ENCODE data around the gene RAB10. TPM values are rescaled to one million over a fixed set of nuclear protein-coding genes. Genes with fewer than 3 reads are reported as not detected.

Gene RAB10
- total and polyA plus RNA-seq, 2 of the 13 experiments (the other 11 are each of a cell fraction or from before 2014, with no cell fraction given), result 48.2 to 120 TPM

DNA sequence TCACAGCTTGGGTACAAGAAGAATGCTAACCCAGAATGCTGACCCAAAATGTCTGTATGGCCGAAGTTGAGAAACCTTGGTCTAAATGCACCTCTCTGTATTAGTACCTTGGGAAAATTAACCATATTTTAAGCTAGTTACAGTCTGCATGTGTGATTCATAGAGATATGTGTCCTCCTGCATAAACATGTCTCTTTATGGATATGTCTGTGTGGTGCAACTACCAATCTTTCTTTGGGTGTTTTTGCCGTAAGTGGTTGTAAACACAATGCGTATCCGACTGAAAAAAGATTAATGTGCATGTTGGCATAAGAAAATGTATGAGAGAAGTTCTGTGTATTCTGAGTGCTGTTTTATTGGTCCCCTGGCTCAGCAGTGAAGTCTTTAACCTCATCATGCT is 84.8 kb downstream of the RAB10 start:
- ATAC-seq (no peak), DNase-seq (ENCODE audit: low spot score) (no peak), FAIRE-seq (no peak)
- intact Hi-C loops (cut with micrococcal nuclease; ENCODE audit: unreplicated experiment), result no loop called here
- ChIA-PET POLR2A (no interaction called here), CTCF (ENCODE audit: low intra/inter-chr PET ratio, low total read pairs) (no interaction called here)
- H3K27ac ChIP-seq (ENCODE audit: extremely low read length, insufficient read depth, low read length), result no peak overlapping the region
- H2AFZ ChIP-seq (ENCODE audit: low read length), result no peak overlapping the region
- no peaks in the 10 kb centered on the region for H3K4me1 ChIP-seq (ENCODE audit: insufficient read depth, low read length)
- 97% methylated on average over 4 of the region's 4 CpGs for WGBS (ENCODE audit: low lambda C conversion rate)
- no peak overlapping the region for H3K4me2 ChIP-seq (ENCODE audit: low read depth, low read length)
- H3K27me3 ChIP-seq (ENCODE audit: control insufficient read depth in 1 of 2, insufficient read depth in 2 of 2, low read length in 2 of 2), result no peaks in the 10 kb centered on the region
- H3K36me3 ChIP-seq (replicated peaks in 1 of 2; ENCODE audit: control insufficient read depth in 1 of 2, insufficient read depth in 2 of 2, low read length in 2 of 2), result peaks cover 6 to 33% of the 10 kb centered on the region in 2 experiments; a peak in 4 of 5 replicates
- no peaks in the 10 kb centered on the region for H4K20me1 ChIP-seq (ENCODE audit: insufficient read depth, low read length)
- TF ChIP-seq ZNF143 (CRISPR knock-in tag; IDR thresholded peaks at IDR 0.05), result no peak
- TF ChIP-seq ZNF724P (CRISPR knock-in tag; IDR thresholded peaks at IDR 0.05; ENCODE audit: borderline replicate concordance), result no peak
- no peak for TF ChIP-seq ZFP1 (CRISPR knock-in tag; IDR thresholded peaks at IDR 0.05)
- TF ChIP-seq TAF1 (CRISPR knock-in tag; IDR thresholded peaks at IDR 0.05), result no peak
- no peak for TF ChIP-seq FIP1L1 (IDR thresholded peaks at IDR 0.05; ENCODE audit: borderline replicate concordance, insufficient read depth, low read depth, low read length)
- no peaks in the 10 kb centered on the region for H3K9me3 ChIP-seq (ENCODE audit: low read length)
- no peak overlapping the region for H3K4me3 ChIP-seq (replicated peaks in 1 of 3; ENCODE audit: insufficient read depth in 1 of 3, low read depth in 2 of 3, low read length in 3 of 3)
- BruUV-seq (replicated peaks), result no TSS peak
- in situ Hi-C loops (cut with HindIII; ENCODE audit: extremely low pct_ligation_motif_present, low pct_unique_long_range_greater_than_20kb), result no loop called here
- H3K79me2 ChIP-seq (ENCODE audit: insufficient read depth, low read length), result peaks cover 14% of the 10 kb centered on the region
- no peak overlapping the region for H3K9ac ChIP-seq (ENCODE audit: insufficient read depth, low read depth, low read length)

DNA sequence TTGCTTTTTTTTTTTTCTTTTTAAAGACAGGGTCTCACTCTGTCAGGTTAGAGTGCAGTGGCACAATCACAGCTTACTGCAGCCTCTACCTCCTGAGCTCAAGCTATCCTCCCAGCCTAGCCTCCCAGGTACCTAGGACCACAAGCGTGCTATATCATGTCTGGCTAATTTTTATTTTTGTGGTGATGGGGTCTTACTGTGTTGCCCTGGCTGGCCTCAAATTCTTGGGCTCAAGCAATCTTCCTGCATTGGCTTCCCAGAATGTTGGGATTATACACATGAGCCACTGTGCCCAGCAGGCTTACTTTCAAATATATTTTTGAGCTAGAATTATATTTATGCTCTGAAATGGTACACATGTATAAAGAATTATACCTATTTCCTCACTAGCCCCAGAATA is 85.6 kb downstream of the RAB10 start:
- WGBS (ENCODE audit: low lambda C conversion rate), result 97% methylated on average over 1 of the region's 1 CpG
- ATAC-seq (no peak), FAIRE-seq (no peak), DNase-seq (ENCODE audit: low spot score) (no peak)
- no peak overlapping the region for H3K9ac ChIP-seq (ENCODE audit: insufficient read depth, low read depth, low read length)
- no peaks in the 10 kb centered on the region for H4K20me1 ChIP-seq (ENCODE audit: insufficient read depth, low read length)
- H2AFZ ChIP-seq (ENCODE audit: low read length), result no peak overlapping the region
- no peaks in the 10 kb centered on the region for H3K27me3 ChIP-seq (ENCODE audit: control insufficient read depth in 1 of 2, insufficient read depth in 2 of 2, low read length in 2 of 2)
- POLR2A ChIA-PET, result no interaction called here
- intact Hi-C loops (cut with micrococcal nuclease; ENCODE audit: unreplicated experiment), result no loop called here
- in situ Hi-C loops (cut with HindIII; ENCODE audit: extremely low pct_ligation_motif_present, low pct_unique_long_range_greater_than_20kb), result no loop called here
- TF ChIP-seq TOE1 (CRISPR knock-in tag; IDR thresholded peaks at IDR 0.05), result no peak
- TF ChIP-seq, protein P1, sequence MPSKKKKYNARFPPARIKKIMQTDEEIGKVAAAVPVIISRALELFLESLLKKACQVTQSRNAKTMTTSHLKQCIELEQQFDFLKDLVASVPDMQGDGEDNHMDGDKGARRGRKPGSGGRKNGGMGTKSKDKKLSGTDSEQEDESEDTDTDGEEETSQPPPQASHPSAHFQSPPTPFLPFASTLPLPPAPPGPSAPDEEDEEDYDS (CRISPR knock-in tag; IDR thresholded peaks at IDR 0.05), result no peak
- TF ChIP-seq, protein P2, sequence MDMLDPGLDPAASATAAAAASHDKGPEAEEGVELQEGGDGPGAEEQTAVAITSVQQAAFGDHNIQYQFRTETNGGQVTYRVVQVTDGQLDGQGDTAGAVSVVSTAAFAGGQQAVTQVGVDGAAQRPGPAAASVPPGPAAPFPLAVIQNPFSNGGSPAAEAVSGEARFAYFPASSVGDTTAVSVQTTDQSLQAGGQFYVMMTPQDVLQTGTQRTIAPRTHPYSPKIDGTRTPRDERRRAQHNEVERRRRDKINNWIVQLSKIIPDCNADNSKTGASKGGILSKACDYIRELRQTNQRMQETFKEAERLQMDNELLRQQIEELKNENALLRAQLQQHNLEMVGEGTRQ (IDR thresholded peaks at IDR 0.05; ENCODE audit: low read depth, low read length), result no peak
- TF ChIP-seq, protein P2 (CRISPR knock-in tag; IDR thresholded peaks at IDR 0.05; ENCODE audit: borderline replicate concordance), result no peak
- TF ChIP-seq, protein P3, sequence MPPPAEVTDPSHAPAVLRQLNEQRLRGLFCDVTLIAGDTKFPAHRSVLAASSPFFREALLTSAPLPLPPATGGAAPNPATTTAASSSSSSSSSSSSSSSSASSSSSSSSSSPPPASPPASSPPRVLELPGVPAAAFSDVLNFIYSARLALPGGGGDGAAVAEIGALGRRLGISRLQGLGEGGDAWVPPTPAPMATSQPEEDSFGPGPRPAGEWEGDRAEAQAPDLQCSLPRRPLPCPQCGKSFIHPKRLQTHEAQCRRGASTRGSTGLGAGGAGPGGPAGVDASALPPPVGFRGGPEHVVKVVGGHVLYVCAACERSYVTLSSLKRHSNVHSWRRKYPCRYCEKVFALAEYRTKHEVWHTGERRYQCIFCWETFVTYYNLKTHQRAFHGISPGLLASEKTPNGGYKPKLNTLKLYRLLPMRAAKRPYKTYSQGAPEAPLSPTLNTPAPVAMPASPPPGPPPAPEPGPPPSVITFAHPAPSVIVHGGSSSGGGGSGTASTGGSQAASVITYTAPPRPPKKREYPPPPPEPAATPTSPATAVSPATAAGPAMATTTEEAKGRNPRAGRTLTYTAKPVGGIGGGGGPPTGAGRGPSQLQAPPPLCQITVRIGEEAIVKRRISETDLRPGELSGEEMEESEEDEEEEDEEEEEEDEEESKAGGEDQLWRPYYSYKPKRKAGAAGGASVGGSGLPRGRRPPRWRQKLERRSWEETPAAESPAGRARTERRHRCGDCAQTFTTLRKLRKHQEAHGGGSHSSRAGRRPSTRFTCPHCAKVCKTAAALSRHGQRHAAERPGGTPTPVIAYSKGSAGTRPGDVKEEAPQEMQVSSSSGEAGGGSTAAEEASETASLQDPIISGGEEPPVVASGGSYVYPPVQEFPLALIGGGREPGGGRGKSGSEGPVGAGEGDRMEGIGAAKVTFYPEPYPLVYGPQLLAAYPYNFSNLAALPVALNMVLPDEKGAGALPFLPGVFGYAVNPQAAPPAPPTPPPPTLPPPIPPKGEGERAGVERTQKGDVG (CRISPR knock-in tag; IDR thresholded peaks at IDR 0.05; ENCODE audit: borderline replicate concordance), result no peak
- TF ChIP-seq SIN3A (IDR thresholded peaks at IDR 0.05; ENCODE audit: borderline replicate concordance, low read depth, low read length), result no peak
- TF ChIP-seq ZNF121 (CRISPR knock-in tag; IDR thresholded peaks at IDR 0.05), result peak; percentile 76
- H3K9me3 ChIP-seq (ENCODE audit: low read length), result no peaks in the 10 kb centered on the region
- H3K4me1 ChIP-seq (ENCODE audit: insufficient read depth, low read length), result no peaks in the 10 kb centered on the region
- H3K79me2 ChIP-seq (ENCODE audit: insufficient read depth, low read length), result peaks cover 17% of the 10 kb centered on the region
- BruUV-seq (replicated peaks), result no TSS peak
- CTCF ChIA-PET (ENCODE audit: low intra/inter-chr PET ratio, low total read pairs), result no interaction called here
- H3K4me3 ChIP-seq (replicated peaks in 1 of 3; ENCODE audit: insufficient read depth in 1 of 3, low read depth in 2 of 3, low read length in 3 of 3), result no peak overlapping the region
- H3K4me2 ChIP-seq (ENCODE audit: low read depth, low read length), result no peak overlapping the region
- no peak overlapping the region for H3K27ac ChIP-seq (ENCODE audit: extremely low read length, insufficient read depth, low read length)
- peaks cover 7 to 31% of the 10 kb centered on the region in 2 experiments; a peak in 4 of 5 replicates for H3K36me3 ChIP-seq (replicated peaks in 1 of 2; ENCODE audit: control insufficient read depth in 1 of 2, insufficient read depth in 2 of 2, low read length in 2 of 2)

Data from HepG2 (cell line).